HUDEP-2 (cell line): Measurements from ENCODE around the gene PGM1.

Experiments
- DNase-seq, 76 experiments: peaks; one replicate each; lab custom pipeline; 2025; ENCODE audit not compliant: unreplicated experiment in 76 of 76; lab: John Stamatoyannopoulos, UW

PGM1 gene

DNA sequence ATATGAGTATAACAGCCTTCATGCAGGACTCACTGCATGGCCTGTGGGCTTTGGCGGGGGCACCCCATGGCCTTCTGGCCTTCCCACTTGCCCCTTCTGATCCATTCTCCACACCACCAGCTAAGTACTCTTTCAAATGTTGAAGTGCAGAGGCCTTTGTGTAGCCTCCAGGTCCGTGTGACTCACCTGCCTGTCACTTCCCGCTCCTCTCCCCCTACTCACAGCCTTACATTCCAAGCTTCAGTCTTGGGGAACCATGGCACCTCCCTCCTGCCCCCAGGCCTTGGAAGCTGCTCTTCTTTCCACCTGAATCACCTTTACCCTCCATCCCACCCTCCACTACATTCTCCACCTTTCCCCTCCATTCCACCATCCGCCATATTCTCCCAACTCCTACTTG is 69.6 kb downstream of the PGM1 start:
- no peak for DNase-seq

DNA sequence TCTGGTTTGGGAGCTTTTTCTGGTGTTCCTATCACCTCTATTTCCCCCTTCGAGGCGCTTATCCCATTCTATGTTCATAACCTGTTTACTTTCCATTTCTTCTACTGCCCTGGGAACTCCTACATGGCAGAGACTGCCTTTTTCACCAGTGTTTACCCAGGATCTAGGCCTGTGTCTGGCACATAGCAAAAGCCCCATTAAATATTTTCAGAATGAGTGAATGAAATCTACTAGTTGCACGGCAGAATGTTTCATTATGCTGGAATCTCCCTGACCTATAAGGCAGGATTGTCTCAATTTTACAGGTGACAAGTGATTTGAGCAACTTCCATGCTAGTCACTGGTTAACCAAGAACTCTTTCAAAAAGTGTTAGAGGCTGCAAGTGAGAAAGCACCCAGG is 70.1 kb downstream of the PGM1 start:
- no peak for DNase-seq

DNA sequence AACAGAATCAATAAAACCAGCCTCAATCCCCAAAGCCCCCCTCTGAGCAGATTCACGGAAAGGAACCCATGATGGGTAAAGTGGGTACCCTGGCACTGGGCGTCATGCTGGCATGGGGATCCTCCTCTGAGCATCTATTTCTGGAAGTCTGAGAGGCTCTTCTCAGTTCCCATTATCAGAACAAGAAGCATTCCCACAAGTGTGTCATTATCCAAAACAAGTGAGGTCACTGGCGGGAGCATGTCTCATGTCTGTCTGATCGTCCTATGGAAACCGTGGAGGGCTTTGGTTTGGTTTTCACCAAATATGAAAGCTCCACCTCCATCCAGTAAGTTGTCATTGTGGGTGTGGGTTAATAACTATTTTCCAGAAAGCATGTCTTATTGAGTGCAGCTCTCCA is 70.7 kb downstream of the PGM1 start:
- DNase-seq = no peak

- no peak for DNase-seq
These were observed 71.5 kb downstream of the PGM1 start for GRCh38 chr1:63664742-63665141.

DNA sequence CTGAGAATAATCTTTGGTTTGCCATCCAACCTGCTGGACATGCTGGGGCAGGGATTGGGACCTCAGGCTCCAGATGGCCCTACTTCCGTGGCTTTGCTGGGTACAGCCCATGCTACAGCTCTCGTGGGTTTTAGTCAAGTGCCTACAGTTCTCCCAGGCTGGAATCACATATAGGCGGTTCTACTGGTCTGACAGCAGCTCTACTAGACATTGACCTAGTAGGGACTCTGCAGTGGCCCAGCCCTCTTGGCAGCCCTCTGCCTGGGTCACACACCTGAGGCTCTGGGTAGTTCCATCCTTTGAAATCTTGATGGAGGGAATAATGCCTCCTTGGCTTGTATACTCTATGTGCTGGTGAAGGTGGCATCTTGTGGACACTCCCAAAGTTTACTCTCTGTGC is 72.2 kb downstream of the PGM1 start:
- no peak for DNase-seq

DNA sequence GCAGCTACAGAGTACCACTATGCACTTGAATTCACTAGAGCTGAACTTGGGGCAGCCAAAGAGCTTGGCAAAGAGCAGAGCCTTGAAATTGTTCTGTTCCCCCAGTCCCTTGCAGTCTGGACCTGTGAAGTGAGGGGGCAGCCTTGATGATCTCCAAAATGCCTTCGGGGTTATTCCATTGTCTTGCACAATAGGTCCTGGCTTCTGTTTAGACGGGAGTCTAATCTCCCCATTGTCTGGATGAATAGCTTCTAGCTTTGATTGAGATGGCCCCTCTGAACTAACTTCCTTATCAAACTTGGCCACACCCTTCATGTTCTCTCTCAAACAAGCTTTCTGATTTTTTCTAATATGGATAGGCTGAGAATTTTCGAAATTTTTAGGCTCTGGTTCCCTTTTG is 72.6 kb downstream of the PGM1 start:
- DNase-seq = no peak

DNA sequence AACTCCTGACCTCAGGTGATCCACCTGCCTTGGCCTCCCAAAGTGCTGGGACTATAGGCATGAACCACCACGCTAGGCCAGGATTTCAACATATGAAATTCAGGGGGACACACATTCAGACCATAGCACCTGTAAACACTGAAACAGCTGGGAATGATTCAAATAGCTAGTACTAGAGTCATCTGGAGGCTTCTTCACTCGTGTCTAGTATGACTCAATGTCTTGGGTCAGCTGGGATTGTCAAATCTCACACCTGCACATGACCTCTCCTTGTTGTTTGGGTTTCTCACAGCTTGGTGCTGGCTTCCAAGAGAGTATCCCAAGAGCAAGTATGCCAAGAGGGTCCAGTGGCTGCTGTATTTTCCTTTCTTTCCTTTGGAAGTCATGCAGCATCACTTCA is 75.1 kb downstream of the PGM1 start:
- DNase-seq = no peak

- DNase-seq = no peak
These were observed 76.1 kb downstream of the PGM1 start for GRCh38 chr1:63669151-63669961.

- no peak for DNase-seq
These were observed 77.0 kb downstream of the PGM1 start for GRCh38 chr1:63670164-63670563.

- DNase-seq = no peak
These were observed 78.3 kb downstream of the PGM1 start for GRCh38 chr1:63671514-63671913.

GRCh38 chr1:63674238-63674864 is 81.1 kb downstream of the PGM1 start:
- peak in 11 of 76 experiments; percentile 1 to 18 (median 4) for DNase-seq

GRCh38 chr1:63674865-63675419 is 81.7 kb downstream of the PGM1 start:
- no peak for DNase-seq

GRCh38 chr1:63675420-63675931 is 82.3 kb downstream of the PGM1 start:
- DNase-seq = no peak

- DNase-seq = no peak
These were observed 84.3 kb downstream of the PGM1 start for GRCh38 chr1:63677497-63677896.

DNA sequence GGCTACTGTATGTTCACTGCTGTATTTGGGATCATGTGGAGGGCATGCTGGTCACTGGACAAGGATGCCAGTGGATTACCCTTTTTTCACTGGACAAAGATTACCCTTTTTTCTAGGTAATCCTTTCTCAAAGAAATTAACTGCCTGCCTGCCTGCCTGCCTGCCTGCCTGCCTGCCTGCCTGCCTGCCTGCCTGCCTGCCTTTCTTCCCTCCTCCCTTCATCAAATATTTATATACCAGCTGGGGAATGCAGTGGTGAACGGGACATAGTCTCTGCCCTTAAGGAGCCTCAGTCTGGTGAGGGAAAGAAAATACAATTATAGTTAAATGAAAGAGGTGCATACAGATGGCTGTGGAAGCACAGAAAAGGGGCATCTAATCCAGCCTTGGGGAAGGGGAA is 85.0 kb downstream of the PGM1 start:
- DNase-seq = no peak

GRCh38 chr1:63679076-63679475 is 85.9 kb downstream of the PGM1 start:
- DNase-seq = no peak

- DNase-seq = no peak
These were observed 86.4 kb downstream of the PGM1 start for GRCh38 chr1:63679589-63679988.

GRCh38 chr1:63682936-63683335 is 89.7 kb downstream of the PGM1 start:
- no peak for DNase-seq

- DNase-seq = no peak
These were observed 90.5 kb downstream of the PGM1 start for GRCh38 chr1:63683759-63684158.

GRCh38 chr1:63686696-63687095 is 93.5 kb downstream of the PGM1 start:
- DNase-seq = no peak

GRCh38 chr1:63688302-63688890 is 95.2 kb downstream of the PGM1 start:
- no peak for DNase-seq
